ENCODE measurements around the gene CLCNKA.

CLCNKA gene

GRCh38 chr1:16078925-16079656 is 57.3 kb downstream of the CLCNKA start:
- DNase-seq (ENCODE audit: low spot score), result peak; percentile 68

- DNase-seq (ENCODE audit: low spot score), result no peak
Measured at GRCh38 chr1:16080422-16081150, 58.8 kb downstream of the CLCNKA start.

- DNase-seq (ENCODE audit: low spot score), result no peak
Measured at GRCh38 chr1:16081636-16082035, 59.8 kb downstream of the CLCNKA start.

- no peak for DNase-seq (ENCODE audit: low spot score)
Measured at GRCh38 chr1:16082283-16083038, 60.6 kb downstream of the CLCNKA start.

GRCh38 chr1:16083486-16083885 is 61.6 kb downstream of the CLCNKA start:
- no peak for DNase-seq (ENCODE audit: low spot score)

All from pons (tissue), 1 donor.